Measurements from ENCODE around the gene STOML2.

STOML2 gene

GRCh38 chr9:35091536-35091935 lies 11.4 kb downstream of the STOML2 start:
- H3K27me3 ChIP-seq (ENCODE audit: control insufficient read depth in 5 of 5, insufficient read depth in 4 of 5, low read length in 5 of 5) = no peaks in the 10 kb centered on the region
- H3K4me3 ChIP-seq (ENCODE audit: low read depth in 1 of 5, low read length in 5 of 5) = no peak overlapping the region
- H3K36me3 ChIP-seq (ENCODE audit: control insufficient read depth in 5 of 5, insufficient read depth in 5 of 5, low read length in 5 of 5) = peaks cover 6 to 78% (median 64%) of the 10 kb centered on the region in 5 donors
- H3K9ac ChIP-seq (ENCODE audit: low read length in 5 of 5) = no peak overlapping the region
- no peaks in the 10 kb centered on the region for H3K9me3 ChIP-seq (ENCODE audit: control insufficient read depth in 5 of 5, low read length in 5 of 5)
- H3K4me1 ChIP-seq (ENCODE audit: control insufficient read depth in 5 of 5, insufficient read depth in 5 of 5, low read length in 5 of 5) = peaks cover 0 to 19% (median 8%) of the 10 kb centered on the region in 5 donors
- no peak overlapping the region for H3K27ac ChIP-seq (ENCODE audit: low read depth, low read length)

GRCh38 chr9:35089434-35089833 lies 13.5 kb downstream of the STOML2 start:
- Histone ChIP-seq H3K9ac (ENCODE audit: low read length in 5 of 5) (no peak overlapping the region), H3K27ac (ENCODE audit: low read depth, low read length) (no peak overlapping the region), H3K9me3 (ENCODE audit: control insufficient read depth in 5 of 5, low read length in 5 of 5) (no peaks in the 10 kb centered on the region), H3K36me3 (ENCODE audit: control insufficient read depth in 5 of 5, insufficient read depth in 5 of 5, low read length in 5 of 5) (peaks cover 10 to 77% (median 64%) of the 10 kb centered on the region in 5 donors), H3K4me3 (ENCODE audit: low read depth in 1 of 5, low read length in 5 of 5) (no peak overlapping the region), H3K27me3 (ENCODE audit: control insufficient read depth in 5 of 5, insufficient read depth in 4 of 5, low read length in 5 of 5) (no peaks in the 10 kb centered on the region), H3K4me1 (ENCODE audit: control insufficient read depth in 5 of 5, insufficient read depth in 5 of 5, low read length in 5 of 5) (no peaks in the 10 kb centered on the region)

GRCh38 chr9:35085078-35085477 lies 17.9 kb downstream of the STOML2 start:
- H3K9ac ChIP-seq (ENCODE audit: low read length in 5 of 5) = no peak overlapping the region
- peaks cover 10 to 36% (median 27%) of the 10 kb centered on the region in 5 donors for H3K36me3 ChIP-seq (ENCODE audit: control insufficient read depth in 5 of 5, insufficient read depth in 5 of 5, low read length in 5 of 5)
- no peak overlapping the region for H3K27ac ChIP-seq (ENCODE audit: low read depth, low read length)
- H3K9me3 ChIP-seq (ENCODE audit: control insufficient read depth in 5 of 5, low read length in 5 of 5) = no peaks in the 10 kb centered on the region
- peaks cover 0 to 5% (median 4%) of the 10 kb centered on the region in 5 donors for H3K4me1 ChIP-seq (ENCODE audit: control insufficient read depth in 5 of 5, insufficient read depth in 5 of 5, low read length in 5 of 5)
- no peaks in the 10 kb centered on the region for H3K27me3 ChIP-seq (ENCODE audit: control insufficient read depth in 5 of 5, insufficient read depth in 4 of 5, low read length in 5 of 5)
- no peak overlapping the region for H3K4me3 ChIP-seq (ENCODE audit: low read depth in 1 of 5, low read length in 5 of 5)

- no peaks in the 10 kb centered on the region for H3K27me3 ChIP-seq (ENCODE audit: control insufficient read depth in 5 of 5, insufficient read depth in 4 of 5, low read length in 5 of 5)
- peak within 1 kb of the TSS; percentile 77 for H3K27ac ChIP-seq (ENCODE audit: low read depth, low read length)
- H3K9me3 ChIP-seq (ENCODE audit: control insufficient read depth in 5 of 5, low read length in 5 of 5) = no peaks in the 10 kb centered on the region
- H3K4me1 ChIP-seq (ENCODE audit: control insufficient read depth in 5 of 5, insufficient read depth in 5 of 5, low read length in 5 of 5) = peaks cover 3 to 24% (median 22%) of the 10 kb centered on the region in 5 donors
- H3K36me3 ChIP-seq (ENCODE audit: control insufficient read depth in 5 of 5, insufficient read depth in 5 of 5, low read length in 5 of 5) = peaks cover 0 to 26% (median 3%) of the 10 kb centered on the region in 5 donors
- H3K9ac ChIP-seq (ENCODE audit: low read length in 5 of 5) = peak within 1 kb of the TSS; percentile 56 to 94 (median 89)
- H3K4me3 ChIP-seq (ENCODE audit: low read depth in 1 of 5, low read length in 5 of 5) = peak within 1 kb of the TSS; percentile 81 to 87 (median 84)
Observed at GRCh38 chr9:35079426-35080341, 23.2 kb downstream of the STOML2 start, which contains the start of gene FANCG. TSS of gene FANCG (minus strand) at chr9:35079942. CDS start at chr9:35079524, 418 bp downstream.

- Histone ChIP-seq H3K4me3 (ENCODE audit: low read depth in 1 of 5, low read length in 5 of 5) (peak overlapping the region; percentile 73 to 87 (median 84)), H3K4me1 (ENCODE audit: control insufficient read depth in 5 of 5, insufficient read depth in 5 of 5, low read length in 5 of 5) (peaks cover 3 to 24% (median 22%) of the 10 kb centered on the region in 5 donors), H3K27me3 (ENCODE audit: control insufficient read depth in 5 of 5, insufficient read depth in 4 of 5, low read length in 5 of 5) (no peaks in the 10 kb centered on the region), H3K36me3 (ENCODE audit: control insufficient read depth in 5 of 5, insufficient read depth in 5 of 5, low read length in 5 of 5) (peaks cover 0 to 29% (median 3%) of the 10 kb centered on the region in 5 donors), H3K9me3 (ENCODE audit: control insufficient read depth in 5 of 5, low read length in 5 of 5) (no peaks in the 10 kb centered on the region), H3K27ac (ENCODE audit: low read depth, low read length) (peak overlapping the region; percentile 77), H3K9ac (ENCODE audit: low read length in 5 of 5) (peak overlapping the region; percentile 56 to 94 (median 89))
Observed at GRCh38 chr9:35079041-35079425, 23.9 kb downstream of the STOML2 start.

GRCh38 chr9:35078066-35078465 lies 24.9 kb downstream of the STOML2 start:
- no peak overlapping the region for H3K27ac ChIP-seq (ENCODE audit: low read depth, low read length)
- H3K9ac ChIP-seq (ENCODE audit: low read length in 5 of 5) = no peak overlapping the region
- peaks cover 0 to 29% (median 3%) of the 10 kb centered on the region in 5 donors for H3K36me3 ChIP-seq (ENCODE audit: control insufficient read depth in 5 of 5, insufficient read depth in 5 of 5, low read length in 5 of 5)
- no peaks in the 10 kb centered on the region for H3K27me3 ChIP-seq (ENCODE audit: control insufficient read depth in 5 of 5, insufficient read depth in 4 of 5, low read length in 5 of 5)
- no peaks in the 10 kb centered on the region for H3K9me3 ChIP-seq (ENCODE audit: control insufficient read depth in 5 of 5, low read length in 5 of 5)
- H3K4me1 ChIP-seq (ENCODE audit: control insufficient read depth in 5 of 5, insufficient read depth in 5 of 5, low read length in 5 of 5) = peaks cover 3 to 27% (median 24%) of the 10 kb centered on the region in 5 donors
- no peak overlapping the region for H3K4me3 ChIP-seq (ENCODE audit: low read depth in 1 of 5, low read length in 5 of 5)

- H3K4me3 ChIP-seq (ENCODE audit: low read depth in 1 of 5, low read length in 5 of 5) = no peak overlapping the region
Observed at GRCh38 chr9:35076848-35077247, 26.1 kb downstream of the STOML2 start.

GRCh38 chr9:35075358-35075757 lies 27.6 kb downstream of the STOML2 start:
- H3K36me3 ChIP-seq (ENCODE audit: control insufficient read depth in 5 of 5, insufficient read depth in 5 of 5, low read length in 5 of 5) = peaks cover 0 to 29% (median 3%) of the 10 kb centered on the region in 5 donors
- no peaks in the 10 kb centered on the region for H3K27me3 ChIP-seq (ENCODE audit: control insufficient read depth in 5 of 5, insufficient read depth in 4 of 5, low read length in 5 of 5)
- no peak overlapping the region for H3K4me3 ChIP-seq (ENCODE audit: low read depth in 1 of 5, low read length in 5 of 5)
- peaks cover 6 to 41% (median 38%) of the 10 kb centered on the region in 5 donors for H3K4me1 ChIP-seq (ENCODE audit: control insufficient read depth in 5 of 5, insufficient read depth in 5 of 5, low read length in 5 of 5)
- no peaks in the 10 kb centered on the region for H3K9me3 ChIP-seq (ENCODE audit: control insufficient read depth in 5 of 5, low read length in 5 of 5)
- H3K27ac ChIP-seq (ENCODE audit: low read depth, low read length) = no peak overlapping the region
- H3K9ac ChIP-seq (ENCODE audit: low read length in 5 of 5) = no peak overlapping the region

More at GRCh38 chr9:35076848-35077247, 26.1 kb downstream of the STOML2 start:
- Histone ChIP-seq H3K9me3 (ENCODE audit: control insufficient read depth in 5 of 5, low read length in 5 of 5) (no peaks in the 10 kb centered on the region), H3K4me1 (ENCODE audit: control insufficient read depth in 5 of 5, insufficient read depth in 5 of 5, low read length in 5 of 5) (peaks cover 3 to 31% (median 28%) of the 10 kb centered on the region in 5 donors), H3K36me3 (ENCODE audit: control insufficient read depth in 5 of 5, insufficient read depth in 5 of 5, low read length in 5 of 5) (peaks cover 0 to 29% (median 3%) of the 10 kb centered on the region in 5 donors), H3K27ac (ENCODE audit: low read depth, low read length) (no peak overlapping the region), H3K27me3 (ENCODE audit: control insufficient read depth in 5 of 5, insufficient read depth in 4 of 5, low read length in 5 of 5) (no peaks in the 10 kb centered on the region), H3K9ac (ENCODE audit: low read length in 5 of 5) (no peak overlapping the region)

- no peaks in the 10 kb centered on the region for H3K9me3 ChIP-seq (ENCODE audit: control insufficient read depth in 5 of 5, low read length in 5 of 5)
- no peak overlapping the region for H3K9ac ChIP-seq (ENCODE audit: low read length in 5 of 5)
- peaks cover 0 to 29% (median 3%) of the 10 kb centered on the region in 5 donors for H3K36me3 ChIP-seq (ENCODE audit: control insufficient read depth in 5 of 5, insufficient read depth in 5 of 5, low read length in 5 of 5)
- H3K27ac ChIP-seq (ENCODE audit: low read depth, low read length) = no peak overlapping the region
- no peak overlapping the region for H3K4me3 ChIP-seq (ENCODE audit: low read depth in 1 of 5, low read length in 5 of 5)
- H3K4me1 ChIP-seq (ENCODE audit: control insufficient read depth in 5 of 5, insufficient read depth in 5 of 5, low read length in 5 of 5) = peaks cover 10 to 42% (median 38%) of the 10 kb centered on the region in 5 donors
- no peaks in the 10 kb centered on the region for H3K27me3 ChIP-seq (ENCODE audit: control insufficient read depth in 5 of 5, insufficient read depth in 4 of 5, low read length in 5 of 5)
Observed at GRCh38 chr9:35074791-35075190, 28.1 kb downstream of the STOML2 start.

- H3K27me3 ChIP-seq (ENCODE audit: control insufficient read depth in 5 of 5, insufficient read depth in 4 of 5, low read length in 5 of 5) = no peaks in the 10 kb centered on the region
- no peaks in the 10 kb centered on the region for H3K9me3 ChIP-seq (ENCODE audit: control insufficient read depth in 5 of 5, low read length in 5 of 5)
- H3K4me3 ChIP-seq (ENCODE audit: low read depth in 1 of 5, low read length in 5 of 5) = no peak overlapping the region
- no peak overlapping the region for H3K9ac ChIP-seq (ENCODE audit: low read length in 5 of 5)
- H3K4me1 ChIP-seq (ENCODE audit: control insufficient read depth in 5 of 5, insufficient read depth in 5 of 5, low read length in 5 of 5) = peaks cover 8 to 42% (median 38%) of the 10 kb centered on the region in 5 donors
- H3K36me3 ChIP-seq (ENCODE audit: control insufficient read depth in 5 of 5, insufficient read depth in 5 of 5, low read length in 5 of 5) = peaks cover 0 to 29% (median 3%) of the 10 kb centered on the region in 5 donors
- no peak overlapping the region for H3K27ac ChIP-seq (ENCODE audit: low read depth, low read length)
Observed at GRCh38 chr9:35074141-35074540, 28.8 kb downstream of the STOML2 start.

All from subcutaneous abdominal adipose tissue (tissue), 5 donors.